Activated CD8-positive, alpha-beta memory T cell treated with anti-CD3 and anti-CD28 coated beads, Interleukin-2, amount 50 U/mL, for 1 hour (primary cell): ENCODE data around the gene DOK1.

Experiments
- DNase-seq: peaks from one replicate; pipeline ENCODE4 v3.0.0-alpha.2; 2020; ENCODE audit errors: extremely low read depth

DOK1 gene

DNA sequence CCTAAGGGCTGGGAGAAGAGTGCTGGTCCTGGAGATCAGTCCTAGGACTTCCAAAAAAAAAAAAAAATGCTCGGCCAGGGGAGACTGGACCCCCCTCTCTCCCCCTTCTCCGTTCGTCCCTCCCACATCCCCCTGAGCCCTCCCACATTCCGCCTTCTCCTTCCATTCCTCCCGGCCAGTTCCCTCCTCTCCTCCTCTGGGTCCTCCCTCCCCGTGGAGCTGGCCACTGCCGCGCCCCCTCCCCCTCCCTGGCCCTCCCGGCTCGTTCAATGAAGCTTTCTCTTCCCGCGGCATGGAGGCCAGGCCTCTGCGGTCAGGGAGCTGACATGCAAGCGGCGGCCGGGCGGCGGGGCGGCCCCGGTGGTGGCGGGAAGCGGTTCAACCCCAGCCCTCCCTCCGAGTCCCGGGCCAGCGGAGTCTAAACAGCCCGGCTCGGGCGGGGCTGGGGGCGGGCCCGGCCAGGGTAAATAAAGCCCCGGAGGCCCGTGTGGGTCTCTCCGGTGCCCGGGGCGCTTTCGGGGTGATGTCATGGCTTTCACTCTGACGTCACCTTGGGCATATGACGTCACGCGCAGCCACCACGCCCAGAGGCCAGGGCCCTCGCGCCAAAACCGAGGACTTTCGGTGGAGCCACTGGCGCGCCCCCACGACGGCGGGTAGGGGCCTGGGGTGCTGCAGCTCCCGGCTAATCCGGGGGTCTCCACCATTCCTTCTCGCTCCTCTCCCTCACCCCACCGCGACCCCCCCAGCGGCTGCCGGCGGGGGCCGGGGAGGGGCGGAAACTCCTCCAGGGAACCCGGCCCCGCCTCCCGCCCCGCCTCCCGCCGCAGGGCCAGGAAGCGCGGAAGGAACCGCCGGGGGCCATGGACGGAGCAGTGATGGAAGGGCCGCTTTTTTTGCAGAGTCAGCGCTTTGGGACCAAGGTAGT, at the start of gene DOK1, which contains the start of gene LOXL3:
Gene DOK1, plus strand, starts transcription at position 829 of the 928 bp plus-strand sequence. Its CDS starts 35 bp downstream, at position 864.
Gene LOXL3, minus strand, starts transcription at position 51 of the 928 bp plus-strand sequence. CDS start 1,308 bp downstream, outside the sequence.
- DNase-seq, result peak; percentile 47

DNA sequence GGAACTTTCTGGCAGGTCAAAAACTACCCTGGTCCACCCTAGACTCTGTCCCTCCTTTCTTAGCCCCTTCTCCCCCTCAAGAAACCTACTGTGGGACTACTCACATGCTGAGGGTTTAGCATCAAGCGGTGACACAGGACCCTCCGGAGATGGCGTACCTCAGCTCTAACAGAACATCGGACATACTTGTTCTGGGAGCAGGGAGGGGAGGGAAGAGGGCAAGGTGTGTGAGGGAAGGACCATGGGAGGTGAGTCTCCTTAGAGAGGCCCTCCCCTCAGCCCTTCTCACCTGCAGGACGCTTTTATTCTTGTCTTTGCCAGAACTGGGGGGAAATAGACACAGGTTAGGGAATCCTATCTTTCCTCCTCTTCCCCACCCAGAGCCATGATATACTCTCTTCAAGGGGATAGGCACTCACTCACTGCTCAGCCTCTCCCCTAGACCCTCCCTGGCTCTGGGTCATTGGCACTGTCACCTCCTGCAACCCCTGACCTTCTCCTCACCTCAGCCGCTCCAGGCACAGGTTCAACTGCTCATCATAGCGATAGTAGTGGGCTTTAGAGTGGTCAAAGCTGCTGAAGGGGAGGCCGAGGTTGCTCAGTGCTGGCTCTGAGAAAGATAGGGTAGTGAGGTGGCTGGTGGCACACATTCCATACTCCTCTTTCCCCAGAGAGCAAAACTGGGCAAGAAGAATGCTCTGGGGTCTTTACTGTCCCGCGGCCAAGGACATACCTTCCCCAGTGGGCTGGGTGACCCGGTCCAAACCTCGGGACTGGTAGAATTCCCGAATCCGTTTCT, 48.9 kb upstream of the DOK1 start:
- DNase-seq, result no peak

DNA sequence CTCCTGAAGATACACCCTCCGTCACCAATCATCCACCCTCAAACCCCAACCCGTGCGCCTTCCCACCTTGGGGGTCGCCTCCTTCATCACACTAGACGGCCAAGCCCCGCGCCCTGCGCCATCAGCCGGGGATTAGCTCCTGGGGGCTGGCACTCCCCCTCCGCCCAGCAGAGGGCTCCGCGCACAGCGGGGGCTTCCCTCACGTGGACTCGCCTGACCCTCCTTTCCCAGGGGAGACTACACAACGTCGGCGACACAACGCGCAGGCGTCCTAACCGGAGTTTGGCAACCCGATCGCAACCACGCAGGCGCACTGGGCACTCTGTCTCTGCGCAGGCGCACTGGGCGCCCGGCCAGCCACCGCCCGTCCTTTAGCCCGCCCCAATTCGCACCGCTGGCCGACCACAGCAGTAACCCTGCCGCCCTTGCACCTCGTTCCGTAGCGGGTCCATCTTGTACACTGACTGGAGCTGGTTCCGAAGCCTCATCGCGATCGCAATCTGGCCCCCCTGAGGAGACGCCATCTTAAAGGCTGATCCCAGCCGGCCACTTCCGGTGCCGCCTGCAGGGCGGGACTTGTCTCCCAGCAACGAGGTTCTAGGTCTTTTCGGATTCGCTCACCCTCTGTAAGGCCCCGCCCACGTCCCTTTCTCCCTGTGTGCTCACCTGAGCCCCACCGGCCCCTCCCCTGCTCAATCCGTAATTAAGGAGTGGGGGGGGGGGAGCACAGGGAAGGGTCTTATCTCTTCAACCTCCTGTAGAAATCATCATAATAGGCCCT, 47.2 kb upstream of the DOK1 start, which contains the start of gene PCGF1:
Gene PCGF1, minus strand, starts transcription at position 551 of the 781 bp plus-strand sequence. Its CDS starts 27 bp downstream, at position 524.
- DNase-seq, result peak; percentile 94

- no peak for DNase-seq
Observed at GRCh38 chr2:74507926-74508520, 46.5 kb upstream of the DOK1 start.

DNA sequence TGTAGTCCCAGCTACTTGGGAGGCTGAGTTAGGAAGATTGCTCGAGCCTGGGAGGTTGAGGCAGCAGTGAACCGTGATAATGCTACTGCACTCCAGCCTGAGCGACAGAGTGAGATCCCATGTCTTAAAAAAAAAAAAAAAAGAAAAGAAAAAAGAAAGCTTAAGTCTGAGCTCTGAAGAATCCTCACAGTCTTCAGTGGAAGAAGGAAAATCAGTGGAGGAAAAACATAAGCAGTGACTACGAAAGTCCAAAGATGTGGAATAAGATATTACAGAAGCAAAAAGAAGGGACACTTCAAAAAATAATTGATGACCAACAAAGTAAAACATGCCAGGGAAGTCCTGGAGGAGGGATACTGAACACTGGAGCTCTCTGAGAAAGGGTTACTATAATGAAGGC, 44.2 kb upstream of the DOK1 start:
- DNase-seq, result no peak

DNA sequence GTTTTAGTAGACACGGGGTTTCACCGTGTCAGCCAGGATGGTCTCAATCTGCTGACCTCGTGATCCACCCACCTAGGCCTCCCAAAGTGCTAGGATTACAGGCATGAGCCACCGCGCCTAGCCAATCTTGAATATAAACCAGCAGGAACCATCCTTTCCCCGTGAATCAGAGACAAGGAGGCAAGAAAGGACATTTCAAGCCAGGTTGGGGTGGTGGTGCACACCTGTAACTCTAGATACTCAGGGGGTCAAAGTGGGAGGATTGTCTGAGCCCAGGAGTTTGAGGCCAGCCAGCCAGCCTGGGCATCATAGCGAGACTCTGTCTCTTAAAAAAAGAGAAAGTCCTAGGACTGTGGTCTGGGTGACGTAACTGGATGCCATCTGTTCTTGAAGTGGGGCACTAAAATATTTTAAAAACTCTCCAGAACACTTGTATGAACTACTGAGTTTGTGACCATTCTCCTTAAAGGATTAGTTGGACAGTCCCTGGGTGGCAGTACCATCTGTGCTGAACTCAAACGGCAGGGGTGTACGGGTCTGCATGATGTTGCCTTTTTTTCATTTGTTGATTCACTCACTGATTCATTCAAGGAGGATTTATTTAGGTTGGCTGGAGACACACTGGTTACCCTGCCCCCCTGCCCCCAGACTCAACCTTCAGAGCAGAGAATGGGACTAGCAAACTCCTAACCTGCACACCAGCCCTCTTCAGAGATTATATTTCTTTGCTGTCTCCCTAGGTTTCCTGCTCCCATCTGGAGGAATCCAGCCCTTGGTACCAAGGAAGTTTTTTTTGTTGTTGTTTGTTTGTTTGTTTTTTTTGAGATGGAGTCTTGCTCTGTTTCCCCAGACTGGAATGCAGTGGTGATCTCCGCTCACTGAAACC, 43.2 kb upstream of the DOK1 start:
- no peak for DNase-seq

DNA sequence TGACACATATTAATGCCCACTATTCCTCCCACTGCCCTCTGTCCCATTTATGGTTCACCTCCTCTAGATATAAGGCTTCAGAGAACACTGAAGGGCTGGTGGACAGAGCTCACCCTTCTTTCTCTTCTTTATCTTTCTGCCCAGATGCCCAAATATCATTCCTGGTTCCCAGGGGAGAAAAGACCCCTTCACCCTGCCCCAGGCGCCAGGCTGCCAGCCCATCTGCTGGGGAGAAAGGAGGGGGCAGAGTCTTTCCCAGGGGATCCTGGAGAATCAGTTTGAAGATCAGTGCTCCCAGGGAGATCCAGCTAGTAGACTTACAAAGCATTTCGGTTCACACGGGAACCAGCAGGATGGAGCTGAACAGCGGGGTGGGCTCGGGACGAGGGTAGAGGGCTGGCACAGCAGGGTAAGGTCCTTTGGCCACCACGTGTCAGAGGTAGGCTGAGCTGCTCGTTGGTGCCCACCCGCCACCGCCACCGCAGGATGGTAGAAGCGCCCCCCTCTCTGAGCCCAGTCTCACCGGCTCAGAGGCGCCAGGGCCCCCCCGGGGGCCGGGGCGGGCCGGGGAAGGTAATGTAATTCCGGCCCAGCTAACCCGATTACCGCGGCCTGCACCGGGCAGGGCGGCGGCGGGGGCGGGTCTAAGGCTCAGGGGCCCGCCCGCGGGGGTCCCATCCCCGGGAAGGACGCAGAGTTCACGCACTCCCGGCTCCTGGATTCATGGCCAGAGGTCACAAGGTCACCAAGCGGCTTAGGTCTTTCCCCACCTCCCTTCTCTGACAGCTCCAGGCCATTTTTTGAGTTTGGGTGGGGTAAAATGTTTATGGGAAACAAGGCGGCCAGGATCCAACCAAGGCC, 41.5 kb upstream of the DOK1 start:
- DNase-seq, result no peak

DNA sequence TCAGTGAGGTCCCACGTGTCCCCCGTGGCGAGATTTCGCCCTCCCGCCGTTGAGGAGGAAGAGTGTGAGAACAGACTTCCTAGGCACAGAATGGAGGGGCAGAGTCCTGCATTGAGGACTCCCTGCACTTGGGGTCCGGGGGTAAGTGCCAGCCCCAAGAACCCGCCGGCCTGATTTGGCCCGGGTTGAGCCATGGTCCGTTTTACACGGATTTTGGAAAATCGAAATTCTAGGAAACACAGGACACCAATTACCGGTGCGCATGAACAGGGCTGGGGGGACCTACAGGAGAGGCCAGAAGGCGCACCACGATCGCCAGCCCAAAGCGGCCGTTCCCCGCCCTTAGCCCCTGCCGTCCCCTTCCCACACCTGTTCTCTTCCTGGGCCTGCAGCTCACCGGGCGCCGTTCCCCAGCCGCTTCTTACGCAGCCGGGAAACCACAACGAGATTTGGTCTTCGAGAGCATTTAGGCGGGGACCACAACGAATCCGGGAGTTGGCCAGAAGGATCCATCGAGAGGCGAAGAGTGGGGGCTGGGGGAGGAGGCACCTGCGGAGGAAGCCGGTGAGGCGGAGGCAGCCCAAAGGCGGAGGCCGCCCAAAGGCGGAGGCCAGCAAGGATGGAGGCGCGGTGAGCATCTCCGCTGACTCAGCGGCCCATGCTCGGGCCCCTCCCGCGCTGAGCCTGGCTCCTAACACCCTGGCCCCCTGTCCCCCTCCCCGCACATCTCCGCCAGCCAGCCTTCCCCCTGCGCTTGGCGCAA, 40.7 kb upstream of the DOK1 start:
- DNase-seq, result no peak

DNA sequence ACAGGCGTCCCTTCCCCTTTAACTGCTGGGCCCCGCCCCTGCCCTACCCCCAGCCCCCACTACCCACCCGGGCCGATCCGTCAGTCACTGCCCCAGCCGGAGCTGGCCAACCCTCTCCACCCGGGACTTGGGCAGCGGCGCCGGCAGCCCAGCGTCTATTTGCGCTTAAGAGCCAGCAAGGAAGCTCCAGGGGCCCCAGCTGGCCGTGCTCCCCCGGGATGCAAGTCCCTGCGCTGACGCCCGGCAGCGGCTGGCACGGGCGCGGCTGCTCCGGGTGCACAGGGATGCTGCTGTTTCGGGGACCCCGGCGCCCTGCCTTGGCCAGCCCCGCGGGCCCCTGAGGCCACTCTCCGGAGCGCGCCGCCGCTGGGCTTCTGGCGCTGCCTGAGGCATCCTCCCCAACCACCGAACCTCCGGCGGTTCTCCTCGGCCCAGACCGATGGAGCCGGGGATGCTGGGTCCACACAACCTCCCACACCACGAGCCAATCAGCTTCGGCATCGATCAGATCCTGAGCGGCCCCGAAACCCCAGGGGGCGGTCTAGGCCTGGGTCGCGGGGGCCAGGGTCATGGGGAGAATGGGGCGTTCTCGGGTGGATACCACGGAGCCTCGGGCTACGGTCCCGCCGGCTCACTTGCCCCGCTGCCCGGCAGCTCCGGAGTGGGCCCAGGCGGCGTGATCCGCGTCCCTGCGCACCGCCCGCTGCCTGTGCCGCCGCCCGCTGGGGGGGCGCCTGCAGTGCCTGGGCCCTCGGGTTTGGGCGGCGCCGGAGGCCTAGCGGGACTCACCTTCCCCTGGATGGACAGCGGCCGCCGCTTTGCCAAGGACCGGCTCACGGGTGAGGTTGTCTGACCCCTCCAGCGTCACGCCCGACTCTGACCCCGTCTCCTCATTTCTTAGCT, 39.9 kb upstream of the DOK1 start, which contains the start of gene TLX2:
Gene TLX2, plus strand, starts transcription at position 83 of the 903 bp plus-strand sequence. Its CDS starts 357 bp downstream, at position 440.
- no peak for DNase-seq

DNA sequence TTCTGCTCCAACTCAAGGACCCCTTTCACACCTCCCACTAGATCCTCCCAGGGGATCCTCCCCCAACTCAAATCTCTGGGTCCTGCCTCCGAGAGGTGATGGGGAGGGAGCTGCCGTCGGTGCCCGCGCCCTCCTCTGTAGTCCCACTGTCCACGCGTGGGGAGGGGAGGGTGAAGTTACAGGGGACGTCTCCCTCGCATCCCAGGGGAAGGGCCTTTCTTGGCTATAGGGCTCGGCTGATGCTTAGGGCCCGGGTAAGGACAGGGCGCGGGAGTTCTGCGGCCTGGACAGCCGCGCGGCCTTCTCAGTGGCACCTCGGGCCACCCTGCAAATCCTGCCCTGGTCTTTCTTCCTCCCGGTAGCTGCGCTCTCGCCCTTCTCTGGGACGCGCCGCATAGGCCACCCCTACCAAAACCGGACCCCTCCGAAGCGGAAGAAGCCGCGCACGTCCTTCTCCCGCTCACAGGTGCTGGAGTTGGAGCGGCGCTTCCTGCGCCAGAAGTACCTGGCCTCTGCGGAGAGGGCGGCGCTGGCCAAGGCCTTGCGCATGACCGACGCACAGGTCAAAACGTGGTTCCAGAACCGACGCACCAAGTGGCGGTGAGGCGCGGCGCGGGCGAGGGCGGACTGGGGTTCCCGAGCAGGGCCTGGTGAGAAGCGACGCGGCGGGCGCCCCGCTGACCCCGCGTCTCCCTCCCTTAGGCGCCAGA, 39.1 kb upstream of the DOK1 start:
- no peak for DNase-seq

DNA sequence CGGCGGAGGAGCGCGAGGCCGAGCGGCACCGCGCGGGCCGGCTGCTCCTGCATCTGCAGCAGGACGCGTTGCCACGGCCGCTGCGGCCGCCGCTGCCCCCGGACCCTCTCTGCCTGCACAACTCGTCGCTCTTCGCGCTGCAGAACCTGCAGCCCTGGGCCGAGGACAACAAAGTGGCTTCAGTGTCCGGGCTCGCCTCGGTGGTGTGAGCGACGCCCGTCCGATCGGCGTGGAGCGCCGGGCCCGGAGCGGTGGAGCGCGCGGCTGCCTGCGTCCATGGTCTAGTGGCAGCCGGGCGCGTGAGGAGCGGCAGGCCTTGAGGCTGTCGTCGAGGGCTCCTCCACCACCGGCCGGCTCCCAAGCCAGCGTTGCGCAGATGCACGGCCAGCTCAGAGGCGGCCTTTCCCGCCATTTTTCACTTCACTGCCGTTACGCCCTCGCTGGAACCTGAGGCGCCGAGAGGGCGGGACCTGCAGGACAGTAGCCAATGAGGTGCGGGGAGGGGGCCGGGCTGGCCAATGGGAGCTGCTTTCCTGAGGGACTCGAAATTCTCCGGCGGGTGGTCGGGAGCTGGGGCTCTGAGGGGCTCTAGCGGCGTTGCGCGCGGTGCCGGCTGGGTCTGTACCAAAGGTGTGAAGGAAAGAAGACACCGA, 38.4 kb upstream of the DOK1 start:
- DNase-seq, result peak; percentile 52

DNA sequence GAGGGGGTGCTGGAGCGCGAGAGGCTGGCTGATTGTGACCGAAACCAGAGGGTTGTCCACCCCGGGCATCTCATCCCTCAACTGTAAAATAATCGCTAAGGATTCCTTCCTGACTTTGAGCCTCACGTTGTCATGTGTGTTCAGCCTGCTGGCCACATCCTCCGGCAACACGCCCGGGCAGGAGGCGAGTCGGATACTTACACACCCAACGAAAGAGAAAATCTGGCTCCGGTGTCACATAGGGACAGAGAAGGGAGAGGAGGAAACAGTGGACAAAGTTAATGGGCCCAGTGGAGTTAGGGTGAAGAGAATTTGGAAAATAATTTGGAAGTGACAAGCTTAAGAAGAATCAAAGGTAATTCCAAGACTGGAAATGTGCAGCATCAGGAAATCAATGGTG, 37.9 kb upstream of the DOK1 start:
- no peak for DNase-seq

- no peak for DNase-seq
Observed at GRCh38 chr2:74522516-74522915, 32.0 kb upstream of the DOK1 start.

DNA sequence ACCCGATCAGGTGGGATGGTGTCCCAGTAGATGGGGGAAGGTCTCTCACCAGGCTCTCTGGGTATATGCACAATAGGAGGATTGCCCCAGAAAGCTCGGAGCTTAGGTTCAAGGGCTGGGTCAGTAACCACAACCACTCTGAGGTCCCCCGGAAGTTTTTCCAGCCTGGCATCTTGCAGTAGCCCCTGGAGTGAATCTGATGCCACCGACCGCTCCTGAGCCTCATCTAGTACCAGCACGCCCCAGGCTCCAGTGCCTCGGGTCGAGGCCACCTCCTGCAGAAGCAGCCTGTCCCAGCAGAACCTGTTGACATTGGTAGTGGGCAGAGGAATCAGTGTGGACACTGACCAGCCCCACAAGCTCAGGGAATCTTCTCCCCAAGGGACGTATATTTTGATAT, 30.5 kb upstream of the DOK1 start:
- DNase-seq, result no peak

DNA sequence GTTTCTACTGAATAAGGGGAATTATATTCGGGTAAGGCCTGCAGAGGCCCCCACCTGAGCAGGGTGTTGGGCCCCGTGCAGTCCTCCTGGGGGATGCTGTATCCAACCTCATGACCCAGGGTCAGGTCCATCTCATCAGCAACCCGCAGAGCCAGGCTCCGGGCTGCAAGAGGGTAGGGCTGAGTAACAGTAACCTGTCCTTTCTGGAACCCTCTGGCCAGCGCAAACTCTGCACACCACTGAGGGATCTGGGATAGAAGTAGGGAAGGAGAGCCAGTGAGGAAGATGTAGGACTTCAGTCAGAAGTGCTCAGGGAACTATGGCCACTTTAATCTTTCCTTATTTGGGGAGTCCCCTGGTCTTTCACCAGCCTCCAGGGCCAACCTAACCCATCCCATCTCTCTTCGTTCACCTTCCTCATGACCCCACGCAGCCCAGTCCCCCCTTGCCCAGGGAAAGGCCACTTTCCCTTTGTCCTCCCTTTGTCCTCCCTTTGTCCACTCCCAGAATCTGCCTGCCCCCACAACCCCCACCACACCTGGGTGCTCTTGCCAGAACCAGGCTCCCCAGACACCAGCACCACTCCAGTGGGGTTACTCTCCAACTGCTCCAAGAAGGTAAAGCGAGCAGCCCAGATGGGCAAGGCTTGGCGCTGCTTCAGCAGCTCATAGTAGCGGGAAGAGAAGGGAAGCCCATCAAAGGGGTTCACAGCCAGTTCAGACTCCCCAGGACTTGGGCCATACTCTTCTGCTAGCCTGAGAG, 29.4 kb upstream of the DOK1 start:
- no peak for DNase-seq
